Adrenal gland (tissue), 12 donors: Measurements from ENCODE around the gene COL1A2. TPM values are rescaled to one million over a fixed set of nuclear protein-coding genes. Genes with fewer than 3 reads are reported as not detected.

Source experiments
- DNase-seq, 7 donors: peaks; one replicate each; pipeline ENCODE4 v3.0.0-alpha.2; 2019 to 2020
- H3K27ac ChIP-seq, 5 donors: fragments of 200-600 bp; sonication (generic) in 4 of 5; 1 replicate in 3 of 5; 2 replicates in 2 of 5; pipeline versions ENCODE4 v1.5.1 to v1.8.0; 2016 to 2020; ENCODE audit warnings: mild to moderate bottlenecking in 1 of 5
- H3K27me3 ChIP-seq: fragments of 200-600 bp; 2 replicates; pipeline ENCODE4 v1.8.0; 2021
- H3K36me3 ChIP-seq, 2 donors: fragments of 200-600 bp; replicated peaks in 1 of 2; 1 replicate in 1 of 2; 2 replicates in 1 of 2; pipeline versions ENCODE4 v1.5.1 to v1.8.0; 2018 to 2022
- H3K4me1 ChIP-seq, 2 donors: fragments of 200-600 bp; replicated peaks in 1 of 2; 1 replicate in 1 of 2; 2 replicates in 1 of 2; pipeline versions ENCODE4 v1.5.1 to v1.8.0; 2018 to 2021
- H3K4me3 ChIP-seq, 4 donors: fragments of 200-600 bp; sonication (generic) in 3 of 4; one replicate each; pipeline ENCODE4 v1.5.1; 2016 to 2018
- H3K9me3 ChIP-seq, 3 donors: fragments of 200-600 bp; sonication (generic) in 1 of 3; replicated peaks in 1 of 3; 1 replicate in 2 of 3; 2 replicates in 1 of 3; pipeline versions ENCODE4 v1.5.1 to v1.8.0; 2016 to 2021
- POLR2A ChIP-seq, 2 donors: fragments of 450-650 bp; IDR thresholded peaks; one replicate each; pipeline ENCODE4 v1.6.1; 2017; ENCODE audit warnings: antibody characterized with exemption in 2 of 2, mild to moderate bottlenecking in 2 of 2, moderate library complexity in 1 of 2
- WGBS, 4 donors: extraction: QIAGEN DNeasy Blood & Tissue Kit in 2 of 4; methylation state at CpG; one replicate each; pipeline versions ENCODE4 v1.1.5 to v1.1.7; 2013 to 2017; 5-methylcytosine and 5-hydroxymethylcytosine counted together
- intact Hi-C, 2 donors: fragments of 100-400 bp; cut with DNase I; formaldehyde crosslinking; loops; one replicate each; pipeline versions ENCODE4 v1.14.1 to v1.15.0; 2022 to 2023
- polyA plus RNA-seq, 3 donors: library from polyadenylated mRNA; stranded (reverse); fragments of 200-250 nt in 2 of 3; fragments of 350-450 nt in 1 of 3; fragmentation: Illumina TruSeq in 1 of 3; extraction: RNeasy Lipid Tissue Mini Kit (QIAGEN cat#74804) in 1 of 3; gene quantifications; one replicate each; pipeline ENCODE4 v1.2.3, GENCODE V29; 2013 to 2014
- total RNA-seq, 9 donors: library from RNA; depleted of rRNA in 4 of 9; stranded (reverse); fragments of >200 nt in 4 of 9; fragments of 120-200 nt in 1 of 9; fragmentation: NEBNext Ultra II Directional in 1 of 9; extraction: Animal tissue kit (Norgen Biotek cat#: 25700) in 1 of 9; gene quantifications; one replicate each; pipeline versions ENCODE4 v1.1.0 to v1.2.4, GENCODE V29; 2013 to 2023
- TF ChIP-seq, protein P1 (sequence below), 6 experiments: fragments of 450-650 bp in 4 of 6; fragments of 200-600 bp in 2 of 6; sonication (generic) in 1 of 6; IDR thresholded peaks; 1 replicate in 5 of 6; 2 replicates in 1 of 6; pipeline versions ENCODE4 v1.5.1 to v1.8.0; 2016 to 2021; ENCODE audit warnings: antibody characterized with exemption in 6 of 6, mild to moderate bottlenecking in 2 of 6, moderate library complexity in 1 of 6
- donor health status: healthy with polysubstance abuse.
- donor health status: Bipolar disorder and iron deficiency.
- donor health status: DM: yes; HTN: yes; CAD: no.
- donor health status: DM: no; HTN: no; CAD: no.
- donor health status: DM: no; HTN: no; CAD: no.
- donor health status: DM: yes; HTN: yes; CAD: no.

The COL1A2 gene
- total and polyA plus RNA-seq, 12 donors: 74.6 to 475 (median 182) TPM

DNA sequence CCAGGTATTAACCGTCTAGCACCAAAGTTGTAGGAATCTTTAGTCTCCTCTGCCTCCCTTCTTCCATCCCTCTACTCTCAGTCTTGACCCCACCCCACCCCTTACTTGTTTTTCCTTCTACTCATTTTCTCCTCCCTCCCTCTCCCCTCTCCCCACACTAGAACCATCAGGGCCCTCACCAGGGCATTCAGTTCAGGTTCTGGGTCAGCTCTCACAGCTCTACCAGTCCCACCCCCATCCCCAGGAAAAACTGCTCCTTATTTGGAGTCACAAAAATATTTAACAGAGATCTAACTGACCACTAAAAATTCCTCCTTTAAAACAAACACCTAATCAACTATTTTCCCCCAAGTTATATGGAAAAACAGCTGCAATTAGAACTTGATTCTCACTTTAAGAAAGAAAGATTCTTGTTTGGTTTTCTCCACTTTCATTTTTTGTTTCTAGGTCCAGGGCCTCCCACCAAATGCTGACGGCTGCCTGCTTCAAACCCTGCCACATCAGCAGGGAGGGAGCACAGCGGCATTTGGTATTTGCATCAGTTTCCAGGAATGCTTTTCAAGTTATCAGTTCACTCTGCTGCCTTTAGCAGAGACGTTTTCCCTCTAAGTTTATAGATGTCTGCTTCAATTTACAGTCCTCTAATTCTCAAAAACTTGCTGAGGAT lies 2.8 kb upstream of the COL1A2 start:
- H3K4me3 ChIP-seq: no peak overlapping the region

DNA sequence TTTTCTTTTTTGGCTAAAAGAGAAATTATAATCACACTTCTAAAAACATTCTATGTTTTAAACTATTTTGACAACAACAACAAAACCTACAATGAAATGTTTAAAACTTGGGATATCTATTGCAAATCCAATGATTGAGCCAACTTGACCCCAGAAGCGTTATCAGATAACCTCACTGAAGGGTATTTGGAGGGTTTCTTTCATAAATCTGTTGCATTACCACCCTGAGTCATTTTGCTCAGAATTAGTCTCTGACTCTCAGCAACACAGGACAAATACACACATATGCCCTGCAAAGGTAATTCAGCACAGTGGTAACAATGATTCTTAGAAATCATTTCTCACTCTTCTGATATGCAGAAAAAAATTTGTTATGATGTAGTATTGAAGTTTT lies 2.3 kb upstream of the COL1A2 start:
- Histone ChIP-seq H3K27ac (peak overlapping the region in 3 of 5 donors; percentile 40 to 52 (median 52)), H3K27me3 (no peaks in the 10 kb centered on the region), H3K4me1 (peaks cover 5 to 11% of the 10 kb centered on the region in 2 donors), H3K4me3 (no peak overlapping the region), H3K9me3 (no peaks in the 10 kb centered on the region), H3K36me3 (no peaks in the 10 kb centered on the region)
- DNase-seq: no peak
- WGBS, 4 donors: 23 to 45% (median 35%) methylated on average over 1 of the region's 1 CpG
- no peak for TF ChIP-seq POLR2A (IDR thresholded peaks at IDR 0.05)
- TF ChIP-seq, protein P1, sequence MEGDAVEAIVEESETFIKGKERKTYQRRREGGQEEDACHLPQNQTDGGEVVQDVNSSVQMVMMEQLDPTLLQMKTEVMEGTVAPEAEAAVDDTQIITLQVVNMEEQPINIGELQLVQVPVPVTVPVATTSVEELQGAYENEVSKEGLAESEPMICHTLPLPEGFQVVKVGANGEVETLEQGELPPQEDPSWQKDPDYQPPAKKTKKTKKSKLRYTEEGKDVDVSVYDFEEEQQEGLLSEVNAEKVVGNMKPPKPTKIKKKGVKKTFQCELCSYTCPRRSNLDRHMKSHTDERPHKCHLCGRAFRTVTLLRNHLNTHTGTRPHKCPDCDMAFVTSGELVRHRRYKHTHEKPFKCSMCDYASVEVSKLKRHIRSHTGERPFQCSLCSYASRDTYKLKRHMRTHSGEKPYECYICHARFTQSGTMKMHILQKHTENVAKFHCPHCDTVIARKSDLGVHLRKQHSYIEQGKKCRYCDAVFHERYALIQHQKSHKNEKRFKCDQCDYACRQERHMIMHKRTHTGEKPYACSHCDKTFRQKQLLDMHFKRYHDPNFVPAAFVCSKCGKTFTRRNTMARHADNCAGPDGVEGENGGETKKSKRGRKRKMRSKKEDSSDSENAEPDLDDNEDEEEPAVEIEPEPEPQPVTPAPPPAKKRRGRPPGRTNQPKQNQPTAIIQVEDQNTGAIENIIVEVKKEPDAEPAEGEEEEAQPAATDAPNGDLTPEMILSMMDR (IDR thresholded peaks at IDR 0.05): no peak
- intact Hi-C loops: loop anchor here (5.0 kb wide), 2 partner anchors 95 to 100 kb away; no protein-coding TSS in a partner anchor

More for the DNA sequence above, 2.8 kb upstream of the COL1A2 start:
- H3K36me3 ChIP-seq: no peaks in the 10 kb centered on the region
- 24 to 60% (median 55%) methylated on average over 4 of the region's 4 CpGs for WGBS, 4 donors
- intact Hi-C loops: loop anchor here (5.0 kb wide), 2 partner anchors 95 to 100 kb away; no protein-coding TSS in a partner anchor
- peak in 4 of 7 donors; percentile 18 to 51 (median 34) for DNase-seq
- H3K4me1 ChIP-seq: peaks cover 5 to 11% of the 10 kb centered on the region in 2 donors
- H3K27ac ChIP-seq: peak overlapping the region in 3 of 5 donors; percentile 45 to 52 (median 52)
- H3K27me3 ChIP-seq: no peaks in the 10 kb centered on the region
- TF ChIP-seq POLR2A (IDR thresholded peaks at IDR 0.05): peak in 1 of 2 donors; percentile 20
- TF ChIP-seq, protein P1 (IDR thresholded peaks at IDR 0.05): no peak
- H3K9me3 ChIP-seq: no peaks in the 10 kb centered on the region

DNA sequence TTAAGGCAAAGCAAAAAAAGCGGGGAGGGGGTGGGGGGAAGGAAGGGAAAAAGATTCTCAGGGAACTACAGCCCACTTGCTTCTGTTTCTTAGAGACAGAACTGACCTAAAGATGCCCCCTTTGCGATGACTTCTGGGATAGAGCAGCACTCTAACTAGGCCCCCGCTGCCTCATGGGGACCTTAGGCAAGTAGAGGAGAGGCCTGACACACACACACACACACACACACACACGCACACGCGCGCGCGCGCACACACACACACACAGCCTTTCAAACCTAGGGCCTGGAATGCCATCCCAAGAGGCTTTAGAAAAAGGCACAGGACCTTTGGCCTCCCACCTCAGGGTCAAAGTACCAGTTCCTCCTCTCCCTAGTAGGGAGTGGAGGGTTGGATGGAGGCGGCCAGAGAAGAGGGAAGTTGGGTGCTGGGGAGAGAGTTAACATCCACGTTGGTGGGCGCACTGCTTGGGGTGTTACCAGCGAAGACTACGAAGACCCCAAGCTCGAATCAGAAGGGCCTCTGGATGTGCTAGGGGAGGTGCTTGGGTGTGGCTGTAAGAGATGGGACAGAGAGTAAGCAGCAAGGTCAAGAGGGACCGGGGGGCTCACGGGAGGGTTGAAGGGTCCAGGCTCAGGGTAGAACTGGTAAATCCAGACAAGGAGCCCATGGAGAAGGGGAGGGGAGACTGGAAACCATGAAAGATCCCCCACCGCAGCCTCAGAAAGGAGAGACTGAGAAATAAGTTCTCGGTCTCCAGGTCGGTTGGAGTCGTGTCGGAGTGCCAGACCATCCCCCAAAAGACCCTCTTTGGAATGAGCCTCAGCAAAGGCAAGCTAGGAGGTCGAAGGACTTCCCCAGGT lies 1.2 kb upstream of the COL1A2 start:
- Histone ChIP-seq H3K4me3 (peak overlapping the region in 1 of 4 donors; percentile 47), H3K4me1 (peaks cover 5 to 11% of the 10 kb centered on the region in 2 donors), H3K27ac (peak overlapping the region in 3 of 5 donors; percentile 27 to 89 (median 75)), H3K36me3 (no peaks in the 10 kb centered on the region), H3K9me3 (no peaks in the 10 kb centered on the region), H3K27me3 (no peaks in the 10 kb centered on the region)
- no peak for TF ChIP-seq POLR2A (IDR thresholded peaks at IDR 0.05)
- TF ChIP-seq, protein P1 (IDR thresholded peaks at IDR 0.05): no peak
- DNase-seq: no peak
- intact Hi-C loops: loop anchor here (5.0 kb wide), 2 partner anchors 96 to 101 kb away; no protein-coding TSS in a partner anchor
- WGBS, 4 donors: 68 to 75% (median 71%) methylated on average over 17 to 24 of the region's 24 CpGs

DNA sequence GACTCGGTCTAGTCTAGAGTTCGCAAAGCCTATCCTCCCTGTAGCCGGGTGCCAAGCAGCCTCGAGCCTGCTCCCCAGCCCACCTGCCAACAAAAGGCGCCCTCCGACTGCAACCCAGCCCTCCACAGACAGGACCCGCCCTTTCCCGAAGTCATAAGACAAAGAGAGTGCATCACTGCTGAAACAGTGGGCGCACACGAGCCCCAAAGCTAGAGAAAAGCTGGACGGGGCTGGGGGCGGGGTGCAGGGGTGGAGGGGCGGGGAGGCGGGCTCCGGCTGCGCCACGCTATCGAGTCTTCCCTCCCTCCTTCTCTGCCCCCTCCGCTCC lies 622 bp upstream of the COL1A2 start:
- intact Hi-C loops: loop anchor here (5.0 kb wide), 2 partner anchors 97 to 102 kb away; no protein-coding TSS in a partner anchor
- Histone ChIP-seq H3K36me3 (no peaks in the 10 kb centered on the region), H3K27ac (peak overlapping the region in 3 of 5 donors; percentile 27 to 89 (median 75)), H3K9me3 (no peaks in the 10 kb centered on the region), H3K4me3 (peak overlapping the region in 2 of 4 donors; percentile 21 to 47), H3K4me1 (peaks cover 5 to 11% of the 10 kb centered on the region in 2 donors), H3K27me3 (no peaks in the 10 kb centered on the region)
- no peak for DNase-seq
- WGBS, 4 donors: 33 to 56% (median 41%) methylated on average over 8 to 19 of the region's 19 CpGs
- TF ChIP-seq POLR2A (IDR thresholded peaks at IDR 0.05): no peak
- TF ChIP-seq, protein P1 (IDR thresholded peaks at IDR 0.05): no peak
